HEK293T (cell line): ENCODE data around the gene PIP5K1B.

Experiments used
- ARNT ChIP-seq: fragments of 450-650 bp; IDR thresholded peaks from 2 replicates; pipeline ENCODE4 v1.6.1; 2017; ENCODE audit warnings: mild to moderate bottlenecking
- BHLHE40 ChIP-seq: fragments of 450-650 bp; IDR thresholded peaks from 2 replicates; pipeline ENCODE4 v1.6.1; 2016; ENCODE audit warnings: mild to moderate bottlenecking, moderate library complexity, borderline replicate concordance
- CTBP1 ChIP-seq: fragments of 450-650 bp; IDR thresholded peaks from 2 replicates; pipeline ENCODE4 v1.6.1; 2016; ENCODE audit warnings: borderline replicate concordance
- HDGF ChIP-seq: fragments of 450-650 bp; IDR thresholded peaks from 2 replicates; pipeline ENCODE4 v1.6.1; 2017; ENCODE audit warnings: antibody characterized with exemption, borderline replicate concordance
- SP1 ChIP-seq: fragments of 450-650 bp; IDR thresholded peaks from 2 replicates; pipeline ENCODE4 v1.6.1; 2017
- SUZ12 ChIP-seq: fragments of 450-650 bp; IDR thresholded peaks from 2 replicates; pipeline ENCODE4 v1.6.1; 2016; ENCODE audit warnings: mild to moderate bottlenecking

DNA sequence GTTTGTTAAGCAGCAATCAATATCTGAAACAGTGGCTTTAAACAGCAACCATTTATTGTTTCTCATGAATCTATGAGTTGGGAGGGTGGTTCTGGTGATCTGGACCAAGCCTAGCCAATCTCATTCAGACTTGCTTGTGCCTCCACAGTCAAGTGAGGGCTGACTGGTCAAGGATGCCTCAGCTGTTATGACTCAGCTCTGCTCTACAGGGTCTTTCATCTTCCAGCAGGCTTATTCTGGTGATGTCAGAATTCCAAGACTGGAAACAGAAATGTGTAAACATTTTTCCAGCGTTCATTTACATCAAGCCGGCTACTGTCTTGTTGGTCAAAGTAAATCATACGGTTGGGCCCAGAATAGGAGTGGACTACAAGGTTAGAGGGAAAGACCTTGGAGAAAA is 2.5 kb upstream of the PIP5K1B start:
- TF ChIP-seq SP1 (no peak), HDGF (no peak), SUZ12 (no peak), BHLHE40 (no peak), CTBP1 (no peak), ARNT (no peak)
